B cell (primary cell): ENCODE results near the gene BRD1.

ENCODE experiments used
- CTCF ChIP-seq: fragments of 200-600 bp; IDR thresholded peaks from one replicate; pipeline ENCODE4 v1.8.0; 2022; ENCODE audit warnings: antibody characterized with exemption, mild to moderate bottlenecking
- EZH2 ChIP-seq: IDR thresholded peaks from 2 replicates; pipeline ENCODE4 v1.6.1; 2012; ENCODE audit warnings: borderline replicate concordance, low read depth, mild to moderate bottlenecking, moderate library complexity, low read length; ENCODE audit not compliant: insufficient read depth, poor library complexity, severe bottlenecking

GRCh38 chr22:49866646-49867045 is 39.0 kb upstream of the BRD1 start:
- TF ChIP-seq CTCF (no peak), EZH2 (no peak)
